AG09309 (cell line): ENCODE measurements around the gene RFT1.

Experiments used
- DNase-seq: peaks from one replicate; pipeline ENCODE4 v3.0.0-alpha.2; 2010; ENCODE audit warnings: low read depth
- H3K4me3 ChIP-seq: 2 replicates; pipeline ENCODE4 v1.5.1; 2011; ENCODE audit warnings: mild to moderate bottlenecking, low read depth, low read length, moderate library complexity; ENCODE audit not compliant: control insufficient read depth
- CTCF ChIP-seq: IDR thresholded peaks from 2 replicates; pipeline ENCODE4 v1.5.1; 2011; ENCODE audit warnings: mild to moderate bottlenecking, low read depth, low read length, inconsistent platforms; ENCODE audit not compliant: insufficient read depth, control insufficient read depth; ENCODE audit errors: missing control alignments

RFT1 gene

DNA sequence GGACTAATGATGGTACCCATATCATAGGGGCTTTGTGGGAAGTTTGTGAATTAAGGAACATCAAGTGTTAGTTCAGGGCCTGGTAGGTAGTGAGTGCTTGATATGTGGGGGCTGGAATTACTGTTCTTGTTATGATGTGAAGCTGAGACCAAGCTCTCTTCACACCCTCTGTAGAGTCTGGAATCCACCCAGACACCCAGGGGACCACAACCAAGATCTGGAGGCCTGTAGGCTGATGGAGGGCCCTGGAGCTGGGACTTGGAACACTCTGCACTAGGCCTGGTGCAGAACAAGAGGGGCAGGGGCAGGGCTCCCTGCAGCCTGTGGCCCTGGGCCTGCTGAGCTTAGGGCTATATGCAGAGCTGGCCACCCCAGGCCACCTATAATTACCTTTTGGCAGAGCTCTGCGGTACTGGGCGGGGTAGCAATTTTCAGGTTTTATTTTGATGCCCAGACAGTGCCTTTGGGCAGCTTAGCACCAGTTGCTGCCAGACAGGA, 17.7 kb upstream of the RFT1 start:
- TF ChIP-seq CTCF, result no peak
- no peak overlapping the region for H3K4me3 ChIP-seq
- no peak for DNase-seq

- no peak for DNase-seq
- H3K4me3 ChIP-seq, result no peak overlapping the region
- no peak for TF ChIP-seq CTCF
Observed at GRCh38 chr3:53147151-53147902, 17.1 kb upstream of the RFT1 start.

- TF ChIP-seq CTCF, result no peak
- no peak overlapping the region for H3K4me3 ChIP-seq
- DNase-seq, result no peak
Observed at GRCh38 chr3:53146319-53146891, 16.2 kb upstream of the RFT1 start.

DNA sequence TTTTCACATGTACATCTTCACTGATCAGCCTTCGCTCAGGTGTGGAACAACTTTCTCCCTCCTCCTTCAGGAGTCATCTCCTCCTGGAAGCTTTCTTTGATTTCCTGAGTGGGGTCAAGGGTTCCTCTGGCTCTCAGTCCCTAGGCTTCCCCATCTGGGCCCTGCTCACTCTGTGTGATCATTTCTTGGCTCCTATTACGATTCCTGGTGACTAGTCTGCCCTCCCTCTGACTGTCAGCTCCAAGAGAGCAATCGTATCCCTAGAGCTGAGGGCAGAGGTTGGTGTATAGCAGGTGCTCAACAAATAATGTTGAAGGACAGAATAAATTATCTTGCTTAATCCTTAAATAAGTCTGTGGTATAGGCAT, 15.5 kb upstream of the RFT1 start:
- H3K4me3 ChIP-seq, result no peak overlapping the region
- no peak for TF ChIP-seq CTCF
- no peak for DNase-seq

GRCh38 chr3:53144862-53145712, 14.9 kb upstream of the RFT1 start:
- DNase-seq, result no peak
- H3K4me3 ChIP-seq, result no peak overlapping the region
- no peak for TF ChIP-seq CTCF

- no peak for DNase-seq
- H3K4me3 ChIP-seq, result no peak overlapping the region
- no peak for TF ChIP-seq CTCF
Observed at GRCh38 chr3:53144446-53144845, 14.2 kb upstream of the RFT1 start.
